H1 (cell line): ENCODE measurements around the gene KIAA1143. TPM values are rescaled to one million over a fixed set of nuclear protein-coding genes. Genes with fewer than 3 reads are reported as not detected.

ENCODE experiments used
- ASH2L ChIP-seq: fragments of 200-600, 300-600 bp; sonication (generic); IDR thresholded peaks from one replicate; pipeline ENCODE4 v1.7.1; 2017; ENCODE audit warnings: low read length
- ATF2 ChIP-seq: IDR thresholded peaks from 2 replicates; pipeline ENCODE4 v1.6.1; 2012; ENCODE audit warnings: low read length, inconsistent platforms
- BRCA1 ChIP-seq: IDR thresholded peaks from 2 replicates; pipeline ENCODE4 v1.6.1; 2012; ENCODE audit warnings: low read depth, low read length, improper control_type of control experiment
- CHD2 ChIP-seq: IDR thresholded peaks from 2 replicates; pipeline ENCODE4 v1.6.1; 2012; ENCODE audit warnings: low read length, improper control_type of control experiment
- EGR1 ChIP-seq: IDR thresholded peaks from 2 replicates; pipeline ENCODE4 v1.6.1; 2011; ENCODE audit warnings: low read depth, low read length, borderline replicate concordance
- FOSL1 ChIP-seq: IDR thresholded peaks from 2 replicates; pipeline ENCODE4 v1.6.1; 2011; ENCODE audit warnings: mild to moderate bottlenecking, low read depth, low read length, moderate library complexity; ENCODE audit not compliant: insufficient read depth
- HDAC2 ChIP-seq, 2 experiments: fragments of 300-600 bp in 1 of 2; sonication (generic) in 1 of 2; IDR thresholded peaks; 2 replicates each; pipeline ENCODE4 v1.6.1; 2011 to 2012; ENCODE audit warnings: low read depth in 2 of 2, low read length in 2 of 2, mild to moderate bottlenecking in 2 of 2, moderate library complexity in 2 of 2, borderline replicate concordance in 1 of 2, inconsistent platforms in 1 of 2
- JUND ChIP-seq: IDR thresholded peaks from 2 replicates; pipeline ENCODE4 v1.6.1; 2011; ENCODE audit warnings: mild to moderate bottlenecking, improper control_type of control experiment, low read length
- MAX ChIP-seq: IDR thresholded peaks from 2 replicates; pipeline ENCODE4 v1.6.1; 2012; ENCODE audit warnings: inconsistent platforms
- NRF1 ChIP-seq: IDR thresholded peaks from 2 replicates; pipeline ENCODE4 v1.6.1; 2011; ENCODE audit warnings: mild to moderate bottlenecking, low read depth, low read length, improper control_type of control experiment
- RAD21 ChIP-seq, 2 experiments: IDR thresholded peaks in 1 of 2; conservative IDR thresholded peaks in 1 of 2; 2 replicates each; pipeline ENCODE4 v1.6.1; 2011; ENCODE audit warnings: low read depth in 2 of 2, low read length in 2 of 2, improper control_type of control experiment in 1 of 2, inconsistent platforms in 1 of 2, mild to moderate bottlenecking in 1 of 2, moderate library complexity in 1 of 2
- SAP30 ChIP-seq: fragments of 300-600 bp; sonication (generic); IDR thresholded peaks from 2 replicates; pipeline ENCODE4 v1.7.1; 2012; ENCODE audit warnings: low read length, moderate library complexity, mild to moderate bottlenecking, inconsistent platforms; ENCODE audit not compliant: insufficient read depth, insufficient replicate concordance
- SIN3A ChIP-seq, 2 experiments: IDR thresholded peaks in 1 of 2; conservative IDR thresholded peaks in 1 of 2; 2 replicates each; pipeline ENCODE4 v1.6.1; 2011 to 2012; ENCODE audit warnings: low read length in 2 of 2, improper control_type of control experiment in 1 of 2, low read depth in 1 of 2, mild to moderate bottlenecking in 1 of 2
- SIRT6 ChIP-seq: IDR thresholded peaks from one replicate; pipeline ENCODE4 v1.7.1; 2012; ENCODE audit warnings: low read length, inconsistent platforms
- SP2 ChIP-seq: IDR thresholded peaks from 2 replicates; pipeline ENCODE4 v1.6.1; 2012; ENCODE audit warnings: mild to moderate bottlenecking, low read length, inconsistent platforms
- SUZ12 ChIP-seq: fragments of 200-600 bp; sonication (generic); IDR thresholded peaks from 2 replicates; pipeline ENCODE4 v1.6.1; 2012; ENCODE audit warnings: mild to moderate bottlenecking, inconsistent platforms, low read length, moderate library complexity, mixed read lengths
- TAF7 ChIP-seq: optimal IDR thresholded peaks from 2 replicates; pipeline ENCODE3; 2011; ENCODE audit warnings: low read depth, mild to moderate bottlenecking, inconsistent platforms, low read length, moderate library complexity, borderline replicate concordance
- TBP ChIP-seq: IDR thresholded peaks from 2 replicates; pipeline ENCODE4 v1.6.1; 2011; ENCODE audit warnings: low read depth, low read length, improper control_type of control experiment
- ZNF274 ChIP-seq: IDR thresholded peaks from 2 replicates; pipeline ENCODE4 v1.7.0; 2012; ENCODE audit warnings: low read length, borderline replicate concordance; ENCODE audit errors: extremely low read depth
- polyA plus RNA-seq, 7 experiments: library from polyadenylated mRNA; depleted of rRNA in 3 of 7; stranded (reverse) in 5 of 7; unstranded in 2 of 7; fragments of >200 nt in 5 of 7; fragments of 200-250 nt in 2 of 7; gene quantifications; 1 replicate in 5 of 7; 2 replicates in 1 of 7; 4 replicates in 1 of 7; pipeline versions ENCODE4 v1.2.1 to v1.2.3, GENCODE V29; 2011 to 2013; ENCODE audit warnings: missing spikeins in 2 of 7, mixed read lengths in 2 of 7
- total RNA-seq: library from RNA; stranded (reverse); fragmentation: NEBNext Ultra II Directional; extraction: Animal tissue kit (Norgen Biotek cat#: 25700); gene quantifications from 2 replicates; pipeline ENCODE4 v1.2.1, GENCODE V29; 2021
- TF ChIP-seq, protein P1 (sequence below): IDR thresholded peaks from 2 replicates; pipeline ENCODE4 v1.6.1; 2012; ENCODE audit warnings: inconsistent platforms

Gene KIAA1143
- total and polyA plus RNA-seq, 2 of the 8 experiments (the other 6 are each of a cell fraction or from before 2014, with no cell fraction given) = 16.2 to 67.2 TPM

DNA sequence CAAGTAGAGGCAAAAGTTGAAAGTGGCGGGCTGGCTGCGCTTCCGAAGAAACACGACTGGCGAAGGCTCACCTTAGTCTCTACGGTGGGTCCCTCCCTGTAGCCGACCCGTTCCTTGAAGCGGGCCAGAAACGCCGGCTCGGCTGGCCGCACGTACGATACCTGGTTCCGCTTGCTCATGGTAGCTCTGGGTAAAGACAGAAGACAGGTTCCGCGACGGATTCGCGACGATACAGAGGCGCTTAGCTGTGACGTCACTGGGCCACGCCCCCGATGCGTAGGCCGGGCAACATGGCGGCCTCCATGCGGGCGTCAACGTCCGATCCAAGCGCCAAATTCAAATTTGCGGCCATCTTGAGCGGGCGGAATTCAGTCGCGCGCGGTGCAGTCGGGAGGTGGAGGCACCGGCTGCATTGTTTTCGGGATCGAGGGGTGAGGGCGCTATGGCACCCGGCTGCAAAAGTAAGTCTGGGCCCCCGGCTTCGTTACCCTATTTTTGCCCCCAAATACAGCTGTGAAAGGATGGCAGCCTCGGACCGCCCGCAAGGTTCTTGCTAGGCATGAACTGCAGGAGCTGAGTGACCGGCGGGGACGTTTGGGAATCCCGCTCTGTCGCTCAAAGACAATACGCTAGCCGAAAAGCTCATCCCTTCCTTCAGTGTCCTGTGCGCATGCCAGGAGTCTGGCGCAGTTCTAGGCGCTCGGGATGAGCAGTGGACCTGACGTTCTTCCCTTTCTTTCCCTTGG lies at the start of gene KIAA1143, which contains the start of gene KIF15 (continued):
- TF ChIP-seq SIRT6 (no peak), HDAC2 (IDR thresholded peaks at IDR 0.05; ENCODE audit: borderline replicate concordance in 1 of 2, low read depth in 2 of 2, low read length in 2 of 2) (0 out of 4 replicates have a peak, but pooled peaks of 1 of the 2 experiments have one; percentile 39), RAD21 (IDR thresholded peaks at IDR 0.05 in 1 of 2, conservative IDR thresholded peaks at IDR 0.05 in 1 of 2; ENCODE audit: low read depth in 2 of 2, low read length in 2 of 2) (no peak; a peak in 1 of 4 replicates), ASH2L (peak; percentile 91), NRF1 (peak; percentile 32; the same call in 1 of the 2 replicates), JUND (peak; percentile 70), SUZ12 (no peak), ATF2 (peak; percentile 49; the same call in 1 of the 2 replicates), CHD2 (peak; percentile 74; the same call in 1 of the 2 replicates), TAF7 (peak; percentile 42), SP2 (no peak), SAP30 (peak; percentile 50), TBP (peak; percentile 91), ZNF274 (no peak), BRCA1 (0 out of 2 replicates have a peak, but pooled peaks have one; percentile 21), SIN3A (conservative IDR thresholded peaks at IDR 0.05 in 1 of 2, IDR thresholded peaks at IDR 0.05 in 1 of 2; ENCODE audit: low read depth in 1 of 2, low read length in 2 of 2) (peak; percentile 89 to 96; a peak in 3 of 4 replicates), MAX (peak; percentile 87), EGR1 (peak; percentile 80; the same call in 1 of the 2 replicates), FOSL1 (no peak)
- TF ChIP-seq, protein P1, sequence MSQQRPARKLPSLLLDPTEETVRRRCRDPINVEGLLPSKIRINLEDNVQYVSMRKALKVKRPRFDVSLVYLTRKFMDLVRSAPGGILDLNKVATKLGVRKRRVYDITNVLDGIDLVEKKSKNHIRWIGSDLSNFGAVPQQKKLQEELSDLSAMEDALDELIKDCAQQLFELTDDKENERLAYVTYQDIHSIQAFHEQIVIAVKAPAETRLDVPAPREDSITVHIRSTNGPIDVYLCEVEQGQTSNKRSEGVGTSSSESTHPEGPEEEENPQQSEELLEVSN = peak; percentile 73
